HepG2 (cell line): ENCODE results near the gene GSDME. TPM values are rescaled to one million over a fixed set of nuclear protein-coding genes. Genes with fewer than 3 reads are reported as not detected.

Experiments used
- ATAC-seq: fragments of 200-7000 bp; cut with Tn5 transposase; 3 replicates; pipeline ENCODE4 v1.9.1; 2020; ENCODE audit warnings: mild to moderate bottlenecking, moderate library complexity
- BruUV-seq: library from RNA; stranded (reverse); fragments of 400-500 nt; replicated peaks from 2 replicates; lab custom pipeline; 2021; lab: Mats Ljungman, UMichigan
- CTCF ChIA-PET: fragments of 300-600 bp; formaldehyde crosslinking; extraction: SDS; loops from one replicate; lab custom pipeline; 2021; ENCODE audit warnings: low total read pairs, inconsistent platforms, low intra/inter-chr PET ratio; lab: Yijun Ruan, JAX
- POLR2A ChIA-PET: fragments of 350-600 bp; sonication (Branson Sonifier 250); formaldehyde crosslinking; loops from one replicate; lab custom pipeline; 2020; ENCODE audit warnings: antibody characterized with exemption, inconsistent platforms; lab: Yijun Ruan, JAX
- DNase-seq: peaks from one replicate; pipeline ENCODE4 v3.0.0-alpha.2; 2015; ENCODE audit warnings: low spot score
- FAIRE-seq: peaks from 3 replicates; lab custom pipeline; 2011; peaks lifted over from hg19 to GRCh38; lab: Jason Lieb, UNC
- H2AFZ ChIP-seq: one replicate; pipeline ENCODE4 v1.6.1; 2011; ENCODE audit warnings: low read length, inconsistent platforms
- H3K27ac ChIP-seq: fragments of 300-600 bp; 3 replicates; pipeline ENCODE4 v1.8.0; 2011; ENCODE audit warnings: mixed run types, mild to moderate bottlenecking, mixed read lengths, low read length, inconsistent platforms; ENCODE audit not compliant: insufficient read depth; ENCODE audit errors: extremely low read length
- H3K27me3 ChIP-seq, 2 experiments: fragments of 200-600 bp in 1 of 2; 2 replicates in 1 of 2; 3 replicates in 1 of 2; pipeline versions ENCODE4 v1.6.0 to v1.8.0; 2011; ENCODE audit warnings: low read length in 2 of 2, mild to moderate bottlenecking in 2 of 2, moderate library complexity in 2 of 2, inconsistent platforms in 1 of 2; ENCODE audit not compliant: insufficient read depth in 2 of 2, control insufficient read depth in 1 of 2
- H3K36me3 ChIP-seq, 2 experiments: fragments of 200-600 bp in 1 of 2; replicated peaks in 1 of 2; 2 replicates in 1 of 2; 3 replicates in 1 of 2; pipeline versions ENCODE4 v1.5.1 to v1.8.0; 2011; ENCODE audit warnings: low read length in 2 of 2, inconsistent platforms in 1 of 2; ENCODE audit not compliant: insufficient read depth in 2 of 2, control insufficient read depth in 1 of 2
- H3K4me1 ChIP-seq: 2 replicates; pipeline ENCODE4 v1.5.1; 2012; ENCODE audit warnings: low read length, inconsistent platforms; ENCODE audit not compliant: insufficient read depth
- H3K4me2 ChIP-seq: 2 replicates; pipeline ENCODE4 v1.6.0; 2011; ENCODE audit warnings: low read depth, low read length, inconsistent platforms
- H3K4me3 ChIP-seq, 3 experiments: fragments of 200-600 bp in 1 of 3; sonication (generic), shearing (Covaris generic) in 1 of 3; replicated peaks in 1 of 3; 2 replicates each; pipeline ENCODE4 v1.5.1; 2011 to 2016; ENCODE audit warnings: low read length in 3 of 3, inconsistent platforms in 2 of 3, low read depth in 2 of 3, mild to moderate bottlenecking in 2 of 3, control low read depth in 1 of 3, mixed read lengths in 1 of 3; ENCODE audit not compliant: insufficient read depth in 1 of 3
- H3K79me2 ChIP-seq: one replicate; pipeline ENCODE4 v1.6.1; 2011; ENCODE audit warnings: low read length, inconsistent platforms; ENCODE audit not compliant: insufficient read depth
- H3K9ac ChIP-seq: 2 replicates; pipeline ENCODE4 v1.6.0; 2011; ENCODE audit warnings: mild to moderate bottlenecking, low read depth, low read length, inconsistent platforms; ENCODE audit not compliant: insufficient read depth
- H3K9me3 ChIP-seq: 2 replicates; pipeline ENCODE4 v1.5.1; 2012; ENCODE audit warnings: mild to moderate bottlenecking, low read length
- H4K20me1 ChIP-seq: 2 replicates; pipeline ENCODE4 v1.6.0; 2011; ENCODE audit warnings: inconsistent platforms, mild to moderate bottlenecking, low read length, moderate library complexity; ENCODE audit not compliant: insufficient read depth
- BRD4 ChIP-seq: sonication (generic); formaldehyde crosslinking; IDR thresholded peaks from 2 replicates; pipeline ENCODE4 v1.4.0; 2020; ENCODE audit warnings: missing genetic modification reagents
- MTA3 ChIP-seq: sonication (generic); formaldehyde crosslinking; IDR thresholded peaks from 2 replicates; pipeline ENCODE4 v1.4.0; 2020; ENCODE audit warnings: missing genetic modification reagents
- ZFP90 ChIP-seq: sonication (generic); formaldehyde crosslinking; IDR thresholded peaks from 2 replicates; pipeline ENCODE4 v1.8.0; 2022; ENCODE audit warnings: missing genetic modification reagents, mild to moderate bottlenecking, inconsistent platforms, borderline replicate concordance
- ZNF329 ChIP-seq: sonication (generic); formaldehyde crosslinking; IDR thresholded peaks from 2 replicates; pipeline ENCODE4 v1.9.0; 2021; ENCODE audit warnings: low read depth, mild to moderate bottlenecking, missing genetic modification reagents
- WGBS: methylation state at CpG from one replicate; pipeline ENCODE4 v1.1.6; 2017; ENCODE audit warnings: low lambda C conversion rate; 5-methylcytosine and 5-hydroxymethylcytosine counted together
- in situ Hi-C: cut with HindIII; loops from 2 replicates; pipeline ENCODE4 v1.10.0; 2017; ENCODE audit warnings: low pct_unique_long_range_greater_than_20kb; ENCODE audit not compliant: extremely low pct_ligation_motif_present
- intact Hi-C: fragments of 100-400 bp; cut with micrococcal nuclease; formaldehyde crosslinking; loops from one replicate; pipeline ENCODE4 v1.10.0; 2022; ENCODE audit not compliant: unreplicated experiment
- polyA plus RNA-seq, 8 experiments: library from polyadenylated mRNA; depleted of rRNA in 3 of 8; stranded (reverse) in 7 of 8; unstranded in 1 of 8; fragments of >200 nt; fragmentation: Illumina TruSeq in 4 of 8; extraction: Trizol in 4 of 8; gene quantifications; 2 replicates each; pipeline versions ENCODE4 v1.2.1 to v1.2.3, GENCODE V29; 2011 to 2016; ENCODE audit warnings: low read depth in 4 of 8, missing spikeins in 1 of 8, mixed read lengths in 1 of 8; ENCODE audit not compliant: insufficient read depth in 1 of 8
- total RNA-seq, 5 experiments: library from RNA; depleted of rRNA; stranded (reverse); fragments of >200 nt; fragmentation: Illumina TruSeq; extraction: Trizol; gene quantifications; 2 replicates each; pipeline ENCODE4 v1.2.3, GENCODE V29; 2016; ENCODE audit warnings: low read depth in 1 of 5
- TF ChIP-seq, protein P1 (sequence below): sonication (generic); formaldehyde crosslinking; IDR thresholded peaks from 2 replicates; pipeline ENCODE4 v1.4.0; 2020; ENCODE audit warnings: missing genetic modification reagents, borderline replicate concordance
- TF ChIP-seq, protein P2 (sequence below): sonication (generic); formaldehyde crosslinking; IDR thresholded peaks from 2 replicates; pipeline ENCODE4 v1.9.0; 2021; ENCODE audit warnings: missing genetic modification reagents, mild to moderate bottlenecking, borderline replicate concordance

GSDME gene
- total and polyA plus RNA-seq, 2 of the 13 experiments (the other 11 are each of a cell fraction or from before 2014, with no cell fraction given) = 19.2 to 28.2 TPM

DNA sequence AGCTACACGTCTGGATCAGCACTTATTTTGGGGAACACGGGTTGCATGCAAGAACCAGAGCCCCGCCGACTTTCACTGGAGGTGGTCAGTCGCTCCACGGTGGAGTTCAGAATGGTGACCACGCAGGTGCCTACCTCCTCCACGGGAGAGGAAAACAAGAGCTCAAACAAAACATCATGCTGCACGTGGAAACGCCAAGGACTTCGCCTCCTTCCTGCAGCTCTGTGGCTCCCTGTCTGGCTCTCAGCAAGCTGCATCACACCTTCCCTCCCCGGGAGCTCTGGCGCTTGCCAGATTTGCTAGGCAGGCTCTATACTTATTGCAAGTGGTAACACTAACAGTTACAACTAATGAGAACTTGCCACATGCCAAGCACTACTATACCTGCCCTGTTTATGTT is 26.0 kb downstream of the GSDME start:
- Histone ChIP-seq H3K27me3 (no peaks in the 10 kb centered on the region), H3K9me3 (no peaks in the 10 kb centered on the region), H3K4me1 (peaks cover 19% of the 10 kb centered on the region), H3K27ac (no peak overlapping the region), H4K20me1 (no peaks in the 10 kb centered on the region), H3K79me2 (no peaks in the 10 kb centered on the region), H3K4me2 (no peak overlapping the region), H3K9ac (no peak overlapping the region), H3K36me3 (no peaks in the 10 kb centered on the region; a peak in 1 of 5 replicates), H2AFZ (no peak overlapping the region)
- DNase-seq (no peak), ATAC-seq (no peak)
- CTCF ChIA-PET = no interaction called here
- in situ Hi-C loops = no loop called here
- 95% methylated on average over 12 of the region's 13 CpGs for WGBS
- no TSS peak for BruUV-seq
- no peak for TF ChIP-seq ZFP90 (CRISPR knock-in tag)
- TF ChIP-seq BRD4 = no peak
- no peak for TF ChIP-seq ZNF329 (CRISPR knock-in tag)
- TF ChIP-seq, protein P1, sequence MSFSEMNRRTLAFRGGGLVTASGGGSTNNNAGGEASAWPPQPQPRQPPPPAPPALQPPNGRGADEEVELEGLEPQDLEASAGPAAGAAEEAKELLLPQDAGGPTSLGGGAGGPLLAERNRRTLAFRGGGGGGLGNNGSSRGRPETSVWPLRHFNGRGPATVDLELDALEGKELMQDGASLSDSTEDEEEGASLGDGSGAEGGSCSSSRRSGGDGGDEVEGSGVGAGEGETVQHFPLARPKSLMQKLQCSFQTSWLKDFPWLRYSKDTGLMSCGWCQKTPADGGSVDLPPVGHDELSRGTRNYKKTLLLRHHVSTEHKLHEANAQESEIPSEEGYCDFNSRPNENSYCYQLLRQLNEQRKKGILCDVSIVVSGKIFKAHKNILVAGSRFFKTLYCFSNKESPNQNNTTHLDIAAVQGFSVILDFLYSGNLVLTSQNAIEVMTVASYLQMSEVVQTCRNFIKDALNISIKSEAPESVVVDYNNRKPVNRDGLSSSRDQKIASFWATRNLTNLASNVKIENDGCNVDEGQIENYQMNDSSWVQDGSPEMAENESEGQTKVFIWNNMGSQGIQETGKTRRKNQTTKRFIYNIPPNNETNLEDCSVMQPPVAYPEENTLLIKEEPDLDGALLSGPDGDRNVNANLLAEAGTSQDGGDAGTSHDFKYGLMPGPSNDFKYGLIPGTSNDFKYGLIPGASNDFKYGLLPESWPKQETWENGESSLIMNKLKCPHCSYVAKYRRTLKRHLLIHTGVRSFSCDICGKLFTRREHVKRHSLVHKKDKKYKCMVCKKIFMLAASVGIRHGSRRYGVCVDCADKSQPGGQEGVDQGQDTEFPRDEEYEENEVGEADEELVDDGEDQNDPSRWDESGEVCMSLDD (CRISPR knock-in tag) = no peak
- no peak for TF ChIP-seq MTA3 (CRISPR knock-in tag)
- TF ChIP-seq, protein P2, sequence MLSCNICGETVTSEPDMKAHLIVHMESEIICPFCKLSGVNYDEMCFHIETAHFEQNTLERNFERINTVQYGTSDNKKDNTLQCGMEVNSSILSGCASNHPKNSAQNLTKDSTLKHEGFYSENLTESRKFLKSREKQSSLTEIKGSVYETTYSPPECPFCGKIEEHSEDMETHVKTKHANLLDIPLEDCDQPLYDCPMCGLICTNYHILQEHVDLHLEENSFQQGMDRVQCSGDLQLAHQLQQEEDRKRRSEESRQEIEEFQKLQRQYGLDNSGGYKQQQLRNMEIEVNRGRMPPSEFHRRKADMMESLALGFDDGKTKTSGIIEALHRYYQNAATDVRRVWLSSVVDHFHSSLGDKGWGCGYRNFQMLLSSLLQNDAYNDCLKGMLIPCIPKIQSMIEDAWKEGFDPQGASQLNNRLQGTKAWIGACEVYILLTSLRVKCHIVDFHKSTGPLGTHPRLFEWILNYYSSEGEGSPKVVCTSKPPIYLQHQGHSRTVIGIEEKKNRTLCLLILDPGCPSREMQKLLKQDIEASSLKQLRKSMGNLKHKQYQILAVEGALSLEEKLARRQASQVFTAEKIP (CRISPR knock-in tag) = no peak
- TF ChIP-seq, all 625 proteins: peak for 0
- no peak for FAIRE-seq
- intact Hi-C loops = no loop called here
- H3K4me3 ChIP-seq = no peak overlapping the region
- POLR2A ChIA-PET = no interaction called here
